Gastrocnemius medialis (tissue), 4 donors: Measurements from ENCODE around the gene ACP1. TPM values are rescaled to one million over a fixed set of nuclear protein-coding genes. Genes with fewer than 3 reads are reported as not detected.

Experiments
- ATAC-seq, 2 donors: fragments of 150-250 bp; one replicate each; pipeline ENCODE4 v1.9.1; 2016
- DNase-seq, 2 donors: peaks; one replicate each; pipeline ENCODE4 v3.0.0-alpha.2; 2019
- H3K27ac ChIP-seq, 4 donors: fragments of 200-600 bp; sonication (generic); 1 replicate in 1 of 4; 2 replicates in 3 of 4; pipeline ENCODE4 v1.5.1; 2016 to 2018; ENCODE audit warnings: mild to moderate bottlenecking in 2 of 4, moderate library complexity in 1 of 4
- H3K27me3 ChIP-seq, 3 donors: fragments of 200-600 bp; sonication (generic) in 2 of 3; 1 replicate in 1 of 3; 2 replicates in 2 of 3; pipeline versions ENCODE4 v1.5.1 to v1.6.0; 2016 to 2019; ENCODE audit warnings: mild to moderate bottlenecking in 1 of 3, moderate library complexity in 1 of 3
- H3K36me3 ChIP-seq, 2 donors: fragments of 200-600 bp; sonication (generic) in 1 of 2; one replicate each; pipeline ENCODE4 v1.5.1; 2017 to 2018
- H3K4me1 ChIP-seq, 2 donors: fragments of 200-600 bp; sonication (generic) in 1 of 2; one replicate each; pipeline ENCODE4 v1.5.1; 2016 to 2017; ENCODE audit warnings: mild to moderate bottlenecking in 2 of 2
- H3K4me3 ChIP-seq, 4 donors: fragments of 200-600 bp; sonication (generic) in 3 of 4; 1 replicate in 1 of 4; 2 replicates in 3 of 4; pipeline ENCODE4 v1.5.1; 2016 to 2019; ENCODE audit warnings: mild to moderate bottlenecking in 2 of 4
- H3K9me3 ChIP-seq, 3 donors: fragments of 200-600 bp; sonication (generic) in 2 of 3; 1 replicate in 1 of 3; 2 replicates in 2 of 3; pipeline ENCODE4 v1.5.1; 2016 to 2019
- POLR2A ChIP-seq, 2 donors: fragments of 450-650 bp; IDR thresholded peaks; one replicate each; pipeline ENCODE4 v1.6.1; 2017; ENCODE audit warnings: antibody characterized with exemption in 2 of 2, mild to moderate bottlenecking in 2 of 2, moderate library complexity in 2 of 2
- in situ Hi-C, 4 donors: fragments of 200-750 bp; cut with MboI; loops; one replicate each; pipeline versions ENCODE4 v1.15.0 to v1.8.0; 2017; ENCODE audit warnings: low sequenced_read_pairs in 4 of 4
- intact Hi-C: fragments of 100-400 bp; cut with DNase I; formaldehyde crosslinking; loops from one replicate; pipeline ENCODE4 v1.15.1; 2023; ENCODE audit warnings: low total_unique reads
- total RNA-seq, 4 donors: library from RNA; depleted of rRNA; stranded (reverse); fragments of >200 nt; gene quantifications; one replicate each; pipeline versions ENCODE4 v1.1.0 to v1.2.3, GENCODE V29; 2016
- TF ChIP-seq, protein P1 (sequence below), 5 experiments: fragments of 450-650 bp in 3 of 5; fragments of 200-600 bp in 2 of 5; sonication (generic) in 2 of 5; IDR thresholded peaks in 4 of 5; conservative IDR thresholded peaks in 1 of 5; 1 replicate in 4 of 5; 2 replicates in 1 of 5; pipeline ENCODE4 v1.5.1; 2016 to 2019; ENCODE audit warnings: antibody characterized with exemption in 5 of 5, mild to moderate bottlenecking in 3 of 5, moderate library complexity in 3 of 5

The ACP1 gene
- total RNA-seq, 4 donors from 2014 or later, result 69.7 to 91.3 (median 81.9) TPM

DNA sequence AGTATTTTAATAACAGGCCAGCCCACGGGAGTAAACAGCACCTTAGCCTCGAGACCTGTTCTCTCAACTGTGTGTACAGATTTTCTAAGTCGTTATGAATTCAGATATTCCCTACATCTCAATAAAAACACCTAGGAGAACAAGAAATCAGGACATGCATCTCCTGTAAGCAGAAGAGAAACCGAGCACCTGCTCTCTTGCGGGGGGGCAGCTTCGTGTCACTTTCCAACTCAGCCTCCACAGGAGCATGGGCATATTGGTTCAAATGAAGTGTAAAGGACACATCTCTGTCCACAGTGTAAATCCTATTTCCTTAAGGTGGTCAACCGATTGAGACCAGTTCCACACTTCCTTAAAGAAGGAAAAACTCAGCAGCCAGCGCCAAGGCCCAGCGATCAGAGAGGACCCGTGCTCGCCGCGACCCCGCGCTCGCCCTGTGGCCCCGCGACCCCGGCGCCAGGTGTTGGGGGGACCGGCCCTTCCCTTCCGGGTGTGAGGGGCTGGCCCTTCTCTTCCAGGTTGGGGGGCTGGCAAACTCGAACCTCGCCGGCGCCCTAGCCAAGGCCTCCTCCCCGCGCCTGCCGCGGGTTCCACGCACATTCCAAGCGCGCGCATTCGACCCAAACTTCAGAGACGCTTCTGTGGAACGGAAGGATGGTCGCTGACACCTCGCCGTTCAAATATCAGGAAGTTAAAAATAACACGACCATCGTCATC, 1.6 kb upstream of the ACP1 start:
- Histone ChIP-seq H3K9me3 (no peaks in the 10 kb centered on the region), H3K27me3 (no peaks in the 10 kb centered on the region), H3K4me1 (peaks cover 12 to 29% of the 10 kb centered on the region in 2 donors), H3K4me3 (peak overlapping the region; percentile 79 to 96 (median 91)), H3K36me3 (peaks cover 0 to 5% of the 10 kb centered on the region in 2 donors), H3K27ac (no peak overlapping the region)
- ATAC-seq (no peak), DNase-seq (no peak)
- in situ Hi-C loops, result no loop called here
- TF ChIP-seq, protein P1, sequence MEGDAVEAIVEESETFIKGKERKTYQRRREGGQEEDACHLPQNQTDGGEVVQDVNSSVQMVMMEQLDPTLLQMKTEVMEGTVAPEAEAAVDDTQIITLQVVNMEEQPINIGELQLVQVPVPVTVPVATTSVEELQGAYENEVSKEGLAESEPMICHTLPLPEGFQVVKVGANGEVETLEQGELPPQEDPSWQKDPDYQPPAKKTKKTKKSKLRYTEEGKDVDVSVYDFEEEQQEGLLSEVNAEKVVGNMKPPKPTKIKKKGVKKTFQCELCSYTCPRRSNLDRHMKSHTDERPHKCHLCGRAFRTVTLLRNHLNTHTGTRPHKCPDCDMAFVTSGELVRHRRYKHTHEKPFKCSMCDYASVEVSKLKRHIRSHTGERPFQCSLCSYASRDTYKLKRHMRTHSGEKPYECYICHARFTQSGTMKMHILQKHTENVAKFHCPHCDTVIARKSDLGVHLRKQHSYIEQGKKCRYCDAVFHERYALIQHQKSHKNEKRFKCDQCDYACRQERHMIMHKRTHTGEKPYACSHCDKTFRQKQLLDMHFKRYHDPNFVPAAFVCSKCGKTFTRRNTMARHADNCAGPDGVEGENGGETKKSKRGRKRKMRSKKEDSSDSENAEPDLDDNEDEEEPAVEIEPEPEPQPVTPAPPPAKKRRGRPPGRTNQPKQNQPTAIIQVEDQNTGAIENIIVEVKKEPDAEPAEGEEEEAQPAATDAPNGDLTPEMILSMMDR (IDR thresholded peaks at IDR 0.05 in 4 of 5, conservative IDR thresholded peaks at IDR 0.05 in 1 of 5), result no peak
- no peak for TF ChIP-seq POLR2A (IDR thresholded peaks at IDR 0.05)
- intact Hi-C loops, result loop anchor here (5.0 kb wide), 1 partner anchor 414 kb away; the partner anchor contains the start of gene TMEM18

DNA sequence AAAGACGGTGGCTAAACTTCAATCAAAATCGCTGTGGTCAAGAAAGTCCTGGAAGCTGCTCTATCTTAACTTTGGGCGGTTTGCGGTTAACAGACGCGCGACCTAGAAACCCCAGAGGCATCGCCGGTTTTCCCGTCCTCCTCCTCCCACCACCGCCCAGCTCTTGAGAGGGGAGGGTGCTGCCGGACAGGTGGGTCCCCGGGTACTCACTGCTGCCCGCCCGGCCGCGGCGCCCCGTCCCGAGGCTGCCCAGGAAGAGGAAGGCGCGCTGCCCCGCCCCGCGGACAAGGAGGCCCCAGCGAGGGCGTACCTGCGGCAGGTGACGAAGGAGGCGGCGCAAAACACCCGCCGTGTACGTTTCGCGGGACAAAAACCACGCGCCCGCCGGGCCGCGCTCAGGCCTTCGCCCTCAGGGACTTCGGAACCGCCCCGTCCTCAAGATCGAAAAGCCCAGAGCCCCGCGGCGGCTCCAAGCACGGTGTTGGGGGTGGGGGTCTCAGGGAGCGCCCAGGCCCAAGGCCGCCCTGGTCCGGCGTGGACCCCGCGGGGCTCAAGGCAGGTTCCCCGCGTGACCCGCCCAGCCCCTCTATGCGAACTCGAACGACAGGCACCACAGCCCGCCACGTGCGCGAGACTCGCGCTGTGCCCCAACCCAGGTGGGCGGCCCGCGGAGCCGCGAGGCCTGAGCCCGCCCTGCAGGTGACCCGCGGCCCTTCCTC, 814 bp upstream of the ACP1 start, which contains the start of gene SH3YL1:
TSS of gene SH3YL1 (minus strand) at position 259 of the 719 bp plus-strand sequence. CDS start at position 211, 48 bp downstream.
- no peaks in the 10 kb centered on the region for H3K27me3 ChIP-seq
- peak within 1 kb of the TSS; percentile 79 to 96 (median 91) for H3K4me3 ChIP-seq
- TF ChIP-seq, protein P1 (IDR thresholded peaks at IDR 0.05 in 4 of 5, conservative IDR thresholded peaks at IDR 0.05 in 1 of 5), result no peak
- TF ChIP-seq POLR2A (IDR thresholded peaks at IDR 0.05), result no peak
- peak in 1 of 2 donors; percentile 6 for DNase-seq
- intact Hi-C loops, result loop anchor here (5.0 kb wide), 1 partner anchor 413 kb away; the partner anchor contains the start of gene TMEM18
- in situ Hi-C loops, result no loop called here
- ATAC-seq, result peak; percentile 12 to 37
- H3K4me1 ChIP-seq, result peaks cover 18 to 29% of the 10 kb centered on the region in 2 donors
- peak within 1 kb of the TSS; percentile 80 to 86 (median 84) for H3K27ac ChIP-seq
- no peaks in the 10 kb centered on the region for H3K36me3 ChIP-seq
- H3K9me3 ChIP-seq, result no peaks in the 10 kb centered on the region

DNA sequence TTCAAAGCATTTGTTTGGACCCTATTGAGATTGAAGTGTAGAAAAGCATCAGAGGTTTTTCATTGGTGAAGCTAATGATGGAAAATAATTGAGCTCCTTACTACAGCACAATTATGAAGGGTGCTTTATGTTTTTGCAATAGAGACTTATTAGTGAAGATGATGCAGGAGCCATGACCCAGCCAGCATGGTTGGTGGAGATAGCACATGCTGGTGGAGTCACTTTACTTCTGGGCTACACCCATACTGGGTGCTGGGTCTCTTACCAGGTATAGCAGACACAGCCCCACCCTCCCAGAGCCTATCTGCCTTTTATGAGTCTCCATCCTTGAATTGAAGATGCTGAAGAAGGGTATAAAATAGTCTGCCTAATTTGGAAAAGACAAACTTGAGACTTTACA, 3.6 kb downstream of the ACP1 start:
- peaks cover 0 to 8% of the 10 kb centered on the region in 2 donors for H3K36me3 ChIP-seq
- no peak for TF ChIP-seq POLR2A (IDR thresholded peaks at IDR 0.05)
- TF ChIP-seq, protein P1 (IDR thresholded peaks at IDR 0.05 in 4 of 5, conservative IDR thresholded peaks at IDR 0.05 in 1 of 5), result no peak
- DNase-seq (no peak), ATAC-seq (no peak)
- H3K27ac ChIP-seq, result no peak overlapping the region
- no peaks in the 10 kb centered on the region for H3K27me3 ChIP-seq
- no peak overlapping the region for H3K4me3 ChIP-seq
- in situ Hi-C loops, result no loop called here
- intact Hi-C loops, result no loop called here
- peaks cover 25 to 47% of the 10 kb centered on the region in 2 donors for H3K4me1 ChIP-seq
- H3K9me3 ChIP-seq, result no peaks in the 10 kb centered on the region

DNA sequence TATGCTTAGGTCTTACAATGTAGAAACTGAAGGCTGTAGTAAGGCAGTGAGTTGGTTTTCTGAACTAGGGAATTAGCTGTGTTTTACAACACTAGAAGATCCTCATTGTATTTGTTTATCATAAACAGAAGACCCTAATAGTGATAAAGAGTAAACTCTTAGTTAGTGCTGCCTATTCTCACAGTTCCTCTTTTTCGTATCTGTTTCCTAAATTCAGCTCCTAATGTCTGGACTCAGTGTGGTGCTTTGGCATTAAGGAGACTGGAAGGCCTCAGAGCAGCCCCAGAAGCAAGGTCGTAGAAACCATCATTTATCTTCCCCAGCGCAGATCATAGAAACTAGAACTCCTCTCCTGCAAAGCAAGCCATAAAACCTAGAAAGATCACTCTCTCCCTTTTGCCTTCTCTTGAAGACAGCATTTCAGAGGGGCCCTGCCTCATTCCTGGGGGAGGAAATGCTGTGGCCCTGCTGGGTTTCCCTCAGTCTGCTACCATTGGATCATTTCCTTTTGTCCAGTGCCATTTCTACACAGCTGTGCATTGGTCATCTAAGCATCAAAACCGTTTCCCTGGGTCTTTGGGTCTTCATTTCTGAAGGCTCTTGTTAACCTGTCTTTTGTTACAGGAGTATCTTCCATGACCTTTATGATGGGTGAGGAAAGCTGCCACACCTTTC, 4.7 kb downstream of the ACP1 start:
- Histone ChIP-seq H3K36me3 (peaks cover 0 to 10% of the 10 kb centered on the region in 2 donors), H3K9me3 (no peaks in the 10 kb centered on the region), H3K27me3 (no peaks in the 10 kb centered on the region), H3K4me3 (no peak overlapping the region), H3K4me1 (peaks cover 22 to 39% of the 10 kb centered on the region in 2 donors), H3K27ac (no peak overlapping the region)
- DNase-seq (no peak), ATAC-seq (no peak)
- in situ Hi-C loops (no loop called here), intact Hi-C loops (no loop called here)
- no peak for TF ChIP-seq POLR2A (IDR thresholded peaks at IDR 0.05)
- TF ChIP-seq, protein P1 (IDR thresholded peaks at IDR 0.05 in 4 of 5, conservative IDR thresholded peaks at IDR 0.05 in 1 of 5), result no peak
